KOPT-K1 (cell line): Measurements from ENCODE around the gene MEIS2.

Experiments
- H3K27ac ChIP-seq: fragments of 200-600 bp; sonication (generic); 2 replicates; pipeline ENCODE4 v1.5.1; 2016; ENCODE audit warnings: antibody characterized with exemption, mild to moderate bottlenecking, low read depth, low read length; ENCODE audit not compliant: poor library complexity, severe bottlenecking
- H3K36me3 ChIP-seq: fragments of 200-600 bp; sonication (generic); 2 replicates; pipeline ENCODE4 v1.5.1; 2017; ENCODE audit warnings: antibody characterized with exemption, mild to moderate bottlenecking, low read length, moderate library complexity; ENCODE audit not compliant: insufficient read depth
- H3K9me3 ChIP-seq: fragments of 200-600 bp; sonication (generic); 2 replicates; pipeline ENCODE4 v1.5.1; 2017; ENCODE audit warnings: antibody characterized with exemption, low read length, mild to moderate bottlenecking; ENCODE audit not compliant: insufficient read depth, poor library complexity, severe bottlenecking

The MEIS2 gene

GRCh38 chr15:36931434-36931833 is 168.9 kb downstream of the MEIS2 start:
- no peaks in the 10 kb centered on the region for H3K36me3 ChIP-seq
- no peaks in the 10 kb centered on the region for H3K9me3 ChIP-seq
- no peak overlapping the region for H3K27ac ChIP-seq

- Histone ChIP-seq H3K36me3 (no peaks in the 10 kb centered on the region), H3K27ac (no peak overlapping the region), H3K9me3 (no peaks in the 10 kb centered on the region)
Observed at GRCh38 chr15:36926427-36926825, 173.9 kb downstream of the MEIS2 start.

GRCh38 chr15:36925653-36926426 is 174.5 kb downstream of the MEIS2 start:
- Histone ChIP-seq H3K9me3 (no peaks in the 10 kb centered on the region), H3K27ac (no peak overlapping the region), H3K36me3 (no peaks in the 10 kb centered on the region)

GRCh38 chr15:36925049-36925448 is 175.3 kb downstream of the MEIS2 start:
- no peak overlapping the region for H3K27ac ChIP-seq

GRCh38 chr15:36924034-36924433 is 176.3 kb downstream of the MEIS2 start:
- Histone ChIP-seq H3K36me3 (no peaks in the 10 kb centered on the region), H3K27ac (no peak overlapping the region), H3K9me3 (no peaks in the 10 kb centered on the region)

More at GRCh38 chr15:36925049-36925448, 175.3 kb downstream of the MEIS2 start:
- H3K9me3 ChIP-seq, result no peaks in the 10 kb centered on the region
- no peaks in the 10 kb centered on the region for H3K36me3 ChIP-seq

GRCh38 chr15:36921484-36922091 is 178.8 kb downstream of the MEIS2 start:
- Histone ChIP-seq H3K36me3 (no peaks in the 10 kb centered on the region), H3K9me3 (no peaks in the 10 kb centered on the region), H3K27ac (no peak overlapping the region)

GRCh38 chr15:36917411-36918267 is 182.7 kb downstream of the MEIS2 start:
- Histone ChIP-seq H3K9me3 (no peaks in the 10 kb centered on the region), H3K27ac (no peak overlapping the region), H3K36me3 (no peaks in the 10 kb centered on the region)

- H3K36me3 ChIP-seq, result no peaks in the 10 kb centered on the region
- no peak overlapping the region for H3K27ac ChIP-seq
- no peaks in the 10 kb centered on the region for H3K9me3 ChIP-seq
Observed at GRCh38 chr15:36914960-36915808, 185.2 kb downstream of the MEIS2 start.

GRCh38 chr15:36914466-36914865 is 185.9 kb downstream of the MEIS2 start:
- Histone ChIP-seq H3K27ac (no peak overlapping the region), H3K36me3 (no peaks in the 10 kb centered on the region), H3K9me3 (no peaks in the 10 kb centered on the region)

GRCh38 chr15:36912311-36912712 is 188.0 kb downstream of the MEIS2 start:
- no peaks in the 10 kb centered on the region for H3K36me3 ChIP-seq
- no peaks in the 10 kb centered on the region for H3K9me3 ChIP-seq
- no peak overlapping the region for H3K27ac ChIP-seq

GRCh38 chr15:36911322-36911944 is 188.9 kb downstream of the MEIS2 start:
- Histone ChIP-seq H3K27ac (no peak overlapping the region), H3K36me3 (no peaks in the 10 kb centered on the region)

GRCh38 chr15:36908991-36909390 is 191.4 kb downstream of the MEIS2 start:
- Histone ChIP-seq H3K9me3 (no peaks in the 10 kb centered on the region), H3K27ac (no peak overlapping the region), H3K36me3 (no peaks in the 10 kb centered on the region)

More at GRCh38 chr15:36911322-36911944, 188.9 kb downstream of the MEIS2 start:
- no peaks in the 10 kb centered on the region for H3K9me3 ChIP-seq

- Histone ChIP-seq H3K36me3 (no peaks in the 10 kb centered on the region), H3K27ac (no peak overlapping the region)
Observed at GRCh38 chr15:36907295-36907694, 193.1 kb downstream of the MEIS2 start.

GRCh38 chr15:36905908-36906307 is 194.4 kb downstream of the MEIS2 start:
- Histone ChIP-seq H3K9me3 (no peaks in the 10 kb centered on the region), H3K27ac (no peak overlapping the region), H3K36me3 (no peaks in the 10 kb centered on the region)

More at GRCh38 chr15:36907295-36907694, 193.1 kb downstream of the MEIS2 start:
- H3K9me3 ChIP-seq, result no peaks in the 10 kb centered on the region
